ENCODE results near the gene AP1AR. TPM values are rescaled to one million over a fixed set of nuclear protein-coding genes. Genes with fewer than 3 reads are reported as not detected.
A peak's percentile ranks its signal among the peaks of the same experiment; 100 is the strongest.
"Not testable (repeated sequence)": the region's sequence is repeated elsewhere in the genome, so short reads cannot be mapped to it uniquely, and the experiment has no call there.

AP1AR gene, protein sequence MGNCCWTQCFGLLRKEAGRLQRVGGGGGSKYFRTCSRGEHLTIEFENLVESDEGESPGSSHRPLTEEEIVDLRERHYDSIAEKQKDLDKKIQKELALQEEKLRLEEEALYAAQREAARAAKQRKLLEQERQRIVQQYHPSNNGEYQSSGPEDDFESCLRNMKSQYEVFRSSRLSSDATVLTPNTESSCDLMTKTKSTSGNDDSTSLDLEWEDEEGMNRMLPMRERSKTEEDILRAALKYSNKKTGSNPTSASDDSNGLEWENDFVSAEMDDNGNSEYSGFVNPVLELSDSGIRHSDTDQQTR
- total RNA-seq (ENCODE audit: insufficient read depth, low replicate concordance): 40.2 TPM

- DNase-seq (ENCODE audit: low spot score): peak; percentile 91
Observed at GRCh38 chr4:112231779-112232713, at the start of gene AP1AR. Gene AP1AR (plus strand): TSS chr4:112231787. CDS start chr4:112232092, 305 bp downstream.

- no peak for DNase-seq (ENCODE audit: low spot score)
Observed at GRCh38 chr4:112182604-112183003, 49.0 kb upstream of the AP1AR start.

DNA sequence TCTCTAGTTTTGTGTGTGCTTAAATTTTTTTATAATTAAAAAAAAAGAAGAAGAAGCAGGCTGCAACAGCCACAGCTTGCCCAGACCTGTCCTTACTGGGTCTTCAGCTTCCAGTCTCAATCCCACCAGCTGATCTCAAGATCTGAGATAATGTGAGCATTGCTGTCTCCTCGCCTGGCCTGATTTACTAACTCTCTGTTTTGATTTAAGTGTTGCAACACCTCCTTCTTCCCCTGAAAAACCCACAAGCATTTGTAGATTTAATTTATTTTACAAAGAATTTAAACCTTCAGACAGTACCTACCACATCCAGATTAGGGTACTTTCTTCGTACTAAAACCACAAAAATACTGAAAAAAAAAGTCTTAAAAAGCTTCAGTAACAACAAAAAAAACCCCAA lies 48.3 kb upstream of the AP1AR start:
- peak; percentile 62 for DNase-seq (ENCODE audit: low spot score)

GRCh38 chr4:112184438-112184837 lies 47.1 kb upstream of the AP1AR start:
- DNase-seq (ENCODE audit: low spot score): no peak

- DNase-seq (ENCODE audit: low spot score): no peak
Observed at GRCh38 chr4:112185334-112185733, 46.3 kb upstream of the AP1AR start.

DNA sequence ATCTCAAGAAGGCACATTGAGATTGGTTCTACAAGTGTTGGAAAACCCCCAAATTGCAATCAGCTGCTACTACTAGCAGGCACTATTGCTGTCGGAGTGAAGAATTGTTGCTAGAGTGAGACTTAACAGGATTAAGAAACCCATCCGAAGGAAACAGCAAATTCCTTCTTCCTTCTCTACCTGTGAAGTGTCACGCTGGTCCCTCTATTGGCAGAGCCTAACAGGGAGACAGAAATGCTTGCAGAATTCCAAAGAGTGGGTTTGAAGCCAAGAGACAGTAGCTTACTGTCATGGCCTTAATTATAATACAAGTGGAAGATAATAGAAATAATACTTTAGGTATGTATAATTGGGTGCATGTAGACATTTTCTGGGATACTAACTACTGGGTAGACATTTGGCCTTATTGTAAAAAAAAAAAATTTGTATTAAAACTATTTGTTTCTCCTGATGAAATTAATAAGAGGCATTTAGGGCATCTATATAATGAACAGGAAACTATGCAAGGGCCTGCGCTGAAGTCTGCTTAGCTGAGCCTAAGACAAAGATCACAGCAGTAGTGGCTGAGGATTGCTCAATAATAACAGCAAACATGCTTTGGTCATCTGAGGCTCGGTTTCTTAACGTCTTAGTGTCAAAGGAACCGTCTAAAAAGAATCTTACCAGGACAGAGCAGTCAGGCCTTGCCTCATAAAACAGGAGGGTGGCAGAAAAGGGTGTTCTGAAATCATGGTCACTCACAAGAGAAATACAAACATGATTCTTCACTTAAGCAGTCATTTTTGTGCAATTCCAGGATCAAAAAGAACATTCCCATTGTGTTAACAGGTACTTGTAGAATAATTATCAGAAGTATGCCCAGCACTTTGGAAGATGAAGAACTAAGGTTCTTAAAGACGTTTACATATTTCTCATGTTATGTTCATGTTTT lies 45.6 kb upstream of the AP1AR start:
- peak; percentile 23 for DNase-seq (ENCODE audit: low spot score)

- DNase-seq (ENCODE audit: low spot score): peak; percentile 91
Observed at GRCh38 chr4:112189754-112190153, 41.8 kb upstream of the AP1AR start.

DNA sequence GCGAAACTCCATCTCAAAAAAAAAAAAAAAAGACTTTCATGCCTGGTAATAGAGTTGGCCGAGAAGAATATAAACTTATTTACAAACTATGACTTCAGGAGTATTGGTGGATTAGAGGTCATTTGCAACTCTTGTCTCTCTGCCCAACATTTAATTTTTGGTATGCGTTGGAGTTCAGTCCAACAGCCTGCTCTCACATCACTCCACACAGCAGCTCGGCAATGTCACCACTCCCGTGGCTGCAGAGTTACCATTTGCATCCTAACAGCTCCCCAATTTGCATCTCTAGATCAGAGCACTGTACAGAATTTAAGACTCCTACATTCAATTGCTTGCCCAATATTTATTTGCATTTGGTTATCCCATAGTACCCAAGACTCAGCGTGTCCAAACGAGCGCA lies 40.9 kb upstream of the AP1AR start:
- DNase-seq (ENCODE audit: low spot score): no peak

DNA sequence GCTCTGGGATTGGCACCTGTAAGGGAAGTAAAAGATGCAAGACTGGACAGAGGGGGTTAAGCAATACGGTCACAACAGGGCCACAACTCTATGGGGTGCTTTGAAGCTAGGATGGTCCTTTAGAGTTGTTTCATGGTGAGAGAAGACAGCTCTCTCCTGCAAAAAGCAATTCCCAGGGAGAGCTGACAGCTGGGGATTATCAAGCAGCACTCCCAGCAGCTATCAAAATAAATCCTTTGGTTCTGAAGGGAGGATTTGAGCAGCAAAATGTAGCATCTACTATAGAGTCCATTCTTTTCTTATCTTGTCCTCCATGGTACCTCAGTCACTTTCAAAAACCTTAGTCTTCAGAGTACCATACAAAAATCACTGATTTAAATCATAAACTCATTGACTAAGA lies 35.1 kb upstream of the AP1AR start:
- peak; percentile 70 for DNase-seq (ENCODE audit: low spot score)

- DNase-seq (ENCODE audit: low spot score): peak; percentile 10
Observed at GRCh38 chr4:112199041-112199440, 32.5 kb upstream of the AP1AR start.

DNA sequence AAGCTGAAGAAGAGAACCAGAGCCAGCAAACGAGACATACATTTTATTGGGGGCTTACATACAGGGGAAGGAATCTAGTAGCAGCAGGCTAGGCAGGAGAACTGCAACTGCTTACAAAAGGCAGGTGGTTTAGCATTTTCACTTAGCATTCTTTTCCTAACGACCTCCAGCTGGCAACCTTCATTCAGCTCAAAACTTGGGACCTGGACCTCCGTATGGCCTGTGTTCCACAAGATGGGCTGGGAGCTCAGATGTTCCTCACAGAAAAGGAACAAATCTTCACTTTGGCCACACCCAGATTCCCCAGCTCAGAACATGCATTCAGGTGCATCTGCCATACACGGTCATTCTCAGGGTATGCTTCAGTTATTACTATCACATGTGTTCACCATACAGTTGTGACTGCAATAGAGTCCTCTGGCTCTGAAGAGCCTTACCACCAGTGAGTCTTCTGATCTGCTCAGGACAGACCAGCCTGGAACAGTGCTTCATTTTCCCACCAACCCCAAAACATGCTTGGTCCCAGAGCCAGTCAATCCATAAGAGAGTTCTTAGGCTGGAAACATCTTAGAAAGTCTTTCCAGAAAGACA lies 29.6 kb upstream of the AP1AR start:
- DNase-seq (ENCODE audit: low spot score): no peak

DNA sequence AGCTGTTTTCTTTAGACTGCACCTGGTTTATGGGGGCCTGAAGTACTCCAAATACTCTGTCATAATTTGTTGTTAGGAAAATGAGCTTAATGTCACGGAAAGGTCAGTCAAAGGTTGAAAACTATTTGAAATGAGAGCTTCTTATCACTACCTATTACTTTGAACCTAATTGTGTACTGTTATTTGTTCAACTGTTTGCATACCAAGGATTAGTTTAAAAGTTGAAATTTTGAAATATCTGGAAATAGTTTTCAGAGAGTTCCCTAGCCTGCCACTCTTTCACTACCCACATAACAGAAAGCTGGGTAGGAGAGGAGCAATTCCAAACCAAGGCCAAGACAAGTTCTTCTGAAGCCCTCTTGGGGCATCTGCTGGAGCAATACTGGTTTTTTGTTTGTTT lies 28.0 kb upstream of the AP1AR start:
- DNase-seq (ENCODE audit: low spot score): no peak

GRCh38 chr4:112206431-112206830 lies 25.2 kb upstream of the AP1AR start:
- DNase-seq (ENCODE audit: low spot score): no peak

GRCh38 chr4:112208137-112209095 lies 23.2 kb upstream of the AP1AR start:
- not testable (repeated sequence) for DNase-seq (ENCODE audit: low spot score)

DNA sequence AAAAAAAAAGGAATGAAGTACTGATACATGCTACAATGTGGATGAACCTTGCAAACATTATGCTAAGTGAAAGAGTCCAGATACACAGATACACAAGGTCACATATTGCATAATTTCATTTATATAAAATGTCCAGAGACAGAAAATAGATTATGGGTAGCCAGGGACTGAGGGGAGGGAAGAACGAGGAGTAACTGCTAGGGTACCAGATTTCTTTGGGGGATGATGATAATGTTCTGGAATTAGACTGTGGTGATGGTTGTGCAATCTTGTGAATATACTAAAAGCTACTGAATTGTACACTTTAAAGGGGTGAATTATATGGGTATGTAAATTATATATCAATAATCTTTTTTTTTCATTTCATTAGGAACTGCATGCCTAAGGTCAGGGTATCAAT lies 20.8 kb upstream of the AP1AR start:
- DNase-seq (ENCODE audit: low spot score): no peak

DNA sequence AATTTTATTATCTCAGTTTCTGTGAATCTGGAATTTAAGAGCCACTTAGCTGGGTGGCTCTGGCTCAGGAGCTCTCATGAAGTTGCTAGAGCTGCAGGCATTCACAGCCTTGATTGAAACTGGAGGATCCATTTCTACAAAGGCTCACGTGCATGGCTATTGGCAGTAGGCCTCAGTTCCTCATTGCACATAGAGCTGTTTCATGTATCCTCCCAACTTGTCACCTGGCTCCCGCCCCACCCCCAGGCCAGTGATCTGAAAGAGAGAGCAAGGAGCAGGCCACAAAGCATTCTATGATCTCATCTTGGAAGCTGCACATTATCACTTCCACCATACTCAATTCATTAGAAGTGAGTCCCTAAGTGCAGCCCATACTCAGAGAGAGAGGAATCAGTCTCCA lies 18.5 kb upstream of the AP1AR start:
- no peak for DNase-seq (ENCODE audit: low spot score)

GRCh38 chr4:112213856-112214255 lies 17.7 kb upstream of the AP1AR start:
- DNase-seq (ENCODE audit: low spot score): no peak

- no peak for DNase-seq (ENCODE audit: low spot score)
Observed at GRCh38 chr4:112214390-112215264, 17.0 kb upstream of the AP1AR start.

- no peak for DNase-seq (ENCODE audit: low spot score)
Observed at GRCh38 chr4:112219826-112220366, 11.7 kb upstream of the AP1AR start.

Data from umbilical cord (tissue), 2 donors.